Cardiac septum (tissue), 1 donor: ENCODE measurements around the gene CST3. TPM values are rescaled to one million over a fixed set of nuclear protein-coding genes. Genes with fewer than 3 reads are reported as not detected.
"Not testable (repeated sequence)": the region's sequence is repeated elsewhere in the genome, so short reads cannot be mapped to it uniquely, and the experiment has no call there.

Experiments used
- DNase-seq: peaks from one replicate; pipeline ENCODE4 v3.0.0-alpha.2; 2020; ENCODE audit warnings: low spot score
- intact Hi-C: fragments of 100-400 bp; cut with DNase I; formaldehyde crosslinking; loops from one replicate; pipeline ENCODE4 v1.14.0; 2022
- total RNA-seq: library from RNA; stranded (reverse); fragmentation: NEBNext Ultra II Directional; extraction: Animal tissue kit (Norgen Biotek cat#: 25700); gene quantifications from one replicate; pipeline ENCODE4 v1.2.1, GENCODE V29; 2021
- donor health status: DM: no; HTN: no; CAD: no.

The CST3 gene
- total RNA-seq, 1 donor from 2014 or later = 486 TPM

DNA sequence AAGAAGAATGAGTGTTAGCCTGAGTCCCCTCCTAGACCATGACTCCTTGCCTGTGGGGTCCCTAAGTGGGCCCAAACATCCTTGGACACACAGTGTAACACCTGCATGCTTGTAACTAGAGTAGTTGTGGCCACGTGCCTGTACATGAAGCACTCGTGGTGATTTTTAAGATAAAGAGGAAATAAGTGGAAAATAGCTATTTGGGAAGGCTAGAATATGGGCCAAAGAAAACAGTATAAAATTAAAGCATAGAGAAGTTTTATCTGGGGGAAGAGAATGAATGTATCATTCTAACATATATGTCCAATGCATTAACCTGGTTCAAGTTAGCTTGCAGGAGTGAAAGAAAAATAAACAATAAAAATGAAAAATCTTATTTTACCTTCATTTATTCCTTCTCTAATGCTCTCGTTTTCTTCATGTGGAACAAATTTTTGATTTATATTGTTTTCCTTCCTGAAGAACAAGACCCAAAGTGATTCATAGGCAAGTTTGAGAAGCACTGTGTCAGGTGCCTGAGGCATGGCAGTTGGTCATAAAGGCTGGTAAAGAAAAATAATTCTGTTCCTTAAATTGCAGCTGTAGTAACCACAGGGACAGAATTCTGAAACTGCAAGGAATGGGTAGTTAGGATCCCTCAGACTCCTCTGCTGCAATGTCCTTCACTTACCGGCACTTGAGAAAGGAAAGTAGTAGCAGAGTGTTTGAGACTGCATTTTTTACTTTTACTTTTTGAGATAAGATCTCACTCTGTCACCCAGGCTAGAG lies 8.5 kb upstream of the CST3 start:
- intact Hi-C loops = no loop called here

DNA sequence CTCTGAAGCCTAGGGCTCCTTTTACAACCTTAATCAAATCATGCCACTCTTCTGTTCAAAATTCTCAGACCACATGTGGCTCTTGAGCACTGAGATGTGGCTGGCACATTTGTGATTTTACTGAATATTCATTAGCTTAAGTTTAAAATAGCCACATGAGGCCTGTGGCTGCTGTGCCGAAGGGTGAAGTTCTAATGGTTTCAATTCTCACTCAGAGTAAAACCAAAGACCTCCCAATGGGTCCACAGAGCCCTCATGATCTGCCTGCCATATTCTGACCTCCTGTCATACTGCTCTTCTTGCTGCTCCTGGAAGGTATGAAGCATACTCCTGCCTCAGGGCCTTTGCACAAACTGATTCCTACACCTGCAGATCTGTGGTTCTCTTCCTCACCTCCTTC lies 7.8 kb upstream of the CST3 start:
- DNase-seq = peak; percentile 22
- intact Hi-C loops = no loop called here

More for the DNA sequence above, 8.5 kb upstream of the CST3 start:
- peak; percentile 9 for DNase-seq

DNA sequence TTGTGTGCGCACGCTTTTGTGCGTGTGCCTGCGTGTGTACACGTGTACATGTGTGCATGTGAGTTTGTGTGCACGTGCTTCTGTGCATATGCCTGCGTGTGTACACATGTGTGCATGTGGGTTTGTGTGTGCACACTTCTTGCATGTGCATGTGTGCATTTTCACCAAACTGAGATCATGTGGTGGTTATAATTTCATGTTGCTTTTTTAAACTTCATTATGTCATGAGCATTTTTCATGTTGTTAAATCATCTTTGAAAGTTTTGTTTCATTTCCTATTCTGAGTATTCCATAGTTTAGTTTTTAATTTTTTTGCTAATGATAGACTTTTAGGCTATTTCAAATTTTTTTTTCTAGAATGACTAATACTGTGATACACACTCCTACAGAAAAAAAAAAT lies 6.4 kb upstream of the CST3 start:
- peak; percentile 7 for DNase-seq
- intact Hi-C loops = no loop called here

DNA sequence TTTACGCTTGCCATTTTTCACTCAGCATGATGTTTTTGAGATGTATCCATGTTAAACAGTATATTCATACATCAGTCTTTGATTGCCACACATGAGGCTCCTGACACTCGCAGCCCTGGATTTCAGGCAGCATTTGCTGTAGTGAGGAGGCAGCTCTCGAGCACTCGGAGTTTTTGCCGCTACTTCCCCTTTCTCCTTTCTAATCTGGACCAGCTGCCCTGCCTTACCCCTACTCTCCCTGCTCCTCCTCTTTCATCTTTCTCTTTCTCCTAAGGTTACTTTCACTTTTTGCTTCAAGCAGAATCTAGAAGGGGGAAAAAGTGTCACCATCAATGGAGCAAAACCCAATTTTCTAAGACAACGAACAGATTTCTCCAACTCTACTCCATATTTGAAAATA lies 5.9 kb upstream of the CST3 start:
- intact Hi-C loops = no loop called here

DNA sequence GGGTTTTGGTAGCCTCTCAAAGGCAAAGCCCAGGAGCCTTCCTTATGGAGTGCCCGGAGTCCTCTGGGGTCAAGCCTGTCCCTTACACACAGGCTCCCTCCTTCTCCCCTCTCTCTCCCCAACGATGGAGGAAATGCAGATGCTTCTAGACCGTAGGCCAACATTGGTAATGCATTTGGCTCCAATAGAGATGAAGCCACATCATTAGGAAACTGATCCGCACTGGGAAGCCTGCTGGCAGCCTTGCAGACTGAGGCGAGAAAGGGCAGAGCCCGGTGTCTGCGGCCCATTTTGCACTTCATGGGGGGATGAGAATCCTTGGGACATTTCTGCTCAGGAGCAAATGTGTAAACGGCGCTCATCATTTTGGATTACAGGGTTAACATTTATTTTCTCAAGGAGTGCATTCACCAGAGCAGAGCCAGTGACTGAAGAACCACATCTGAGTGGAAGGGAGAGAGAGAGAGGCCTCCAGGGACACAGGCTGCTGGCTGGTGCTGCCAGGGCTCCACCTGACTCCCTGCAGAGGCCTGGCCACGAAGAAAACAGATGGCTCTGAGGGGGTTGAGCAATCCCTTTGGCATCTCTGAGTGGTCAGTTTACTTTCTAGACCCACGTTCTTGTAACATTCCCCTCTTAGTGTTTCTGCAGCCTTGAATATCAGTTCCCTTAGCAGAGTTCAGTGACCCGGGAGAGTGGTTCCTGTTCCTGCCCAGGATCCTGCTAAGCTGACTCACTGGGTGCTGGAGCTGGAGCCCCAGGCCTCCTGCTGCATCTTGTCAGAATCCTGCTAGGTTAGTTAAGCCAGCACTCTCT lies 4.4 kb upstream of the CST3 start:
- DNase-seq = peak; percentile 68
- intact Hi-C loops = no loop called here

More for the DNA sequence above, 5.9 kb upstream of the CST3 start:
- peak; percentile 47 for DNase-seq

DNA sequence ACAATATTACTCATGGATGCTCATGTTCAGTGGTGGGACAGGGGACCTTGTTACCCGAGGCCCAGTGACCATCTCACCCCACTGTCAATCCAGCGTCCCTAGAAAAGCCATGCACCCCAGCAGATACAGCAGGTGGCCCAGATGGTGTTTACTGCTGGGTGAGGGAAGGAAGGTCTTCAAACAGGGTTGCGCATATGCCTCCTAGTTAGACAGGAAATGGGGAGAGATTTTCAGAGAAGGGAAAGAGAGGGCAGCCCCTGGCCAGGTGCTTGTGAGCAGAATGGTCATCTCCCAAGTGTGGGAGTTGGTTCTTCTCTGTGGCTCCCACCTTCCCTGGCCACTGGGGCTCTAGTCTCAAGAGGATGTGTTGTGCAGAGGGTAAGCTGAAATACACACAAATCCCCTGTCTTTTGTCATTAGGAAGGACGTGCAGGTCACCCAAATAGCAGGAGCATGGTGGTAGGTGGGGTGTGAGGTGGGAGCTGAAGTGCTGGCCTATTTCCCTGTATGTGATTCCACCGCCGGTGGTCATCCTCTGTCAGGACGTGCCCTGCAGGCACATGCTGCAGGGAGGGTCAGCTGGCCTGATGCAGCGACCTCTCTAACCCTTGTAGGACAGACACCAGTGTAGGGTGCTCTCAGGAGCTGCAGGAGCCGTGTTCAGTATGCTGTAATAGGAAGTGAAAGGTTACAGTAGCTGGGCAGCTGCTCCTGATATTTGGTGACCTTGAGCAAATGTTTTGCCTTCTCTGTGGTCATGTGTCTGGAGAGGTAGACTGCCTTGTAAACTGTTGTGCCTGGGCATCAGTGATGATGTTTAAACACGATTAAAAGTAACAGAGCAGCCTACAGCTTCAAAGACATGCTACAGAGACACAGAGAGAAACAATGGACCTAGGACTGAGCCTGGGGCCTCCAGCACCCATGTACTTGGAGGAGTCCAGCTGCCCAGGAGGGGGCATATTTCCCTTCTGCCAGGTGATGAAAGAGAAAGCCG lies 3.2 kb upstream of the CST3 start:
- intact Hi-C loops = no loop called here
- DNase-seq = no peak

DNA sequence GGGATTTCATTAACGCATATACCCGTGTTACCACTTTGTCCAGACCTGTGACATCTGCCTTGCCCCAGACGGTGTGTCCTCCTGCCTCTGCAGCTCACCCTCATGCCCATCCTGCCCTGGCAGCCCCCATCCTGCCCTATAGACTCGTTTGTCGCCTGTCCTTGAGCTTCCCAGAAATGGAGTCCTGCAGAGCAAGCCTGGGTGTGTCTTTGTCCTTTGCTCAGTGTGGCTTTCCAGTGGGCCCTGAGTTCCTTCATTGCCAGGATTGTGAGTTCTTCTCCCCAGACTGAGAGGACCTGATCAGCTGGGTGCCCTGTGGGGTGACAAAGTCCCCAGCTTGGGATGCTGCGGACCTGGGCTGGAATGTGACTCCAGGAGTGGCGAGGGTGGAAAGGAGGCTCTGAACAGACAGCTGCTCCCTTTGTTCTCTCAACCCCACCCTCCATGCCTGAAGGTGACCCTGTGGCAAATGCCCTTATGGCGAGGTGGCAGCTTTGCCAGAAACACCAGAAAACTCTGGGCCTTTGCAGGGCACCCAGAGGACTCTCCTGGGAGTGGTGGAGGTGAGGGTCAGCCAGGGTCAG lies 2.4 kb upstream of the CST3 start:
- intact Hi-C loops = no loop called here
- DNase-seq = peak; percentile 24

DNA sequence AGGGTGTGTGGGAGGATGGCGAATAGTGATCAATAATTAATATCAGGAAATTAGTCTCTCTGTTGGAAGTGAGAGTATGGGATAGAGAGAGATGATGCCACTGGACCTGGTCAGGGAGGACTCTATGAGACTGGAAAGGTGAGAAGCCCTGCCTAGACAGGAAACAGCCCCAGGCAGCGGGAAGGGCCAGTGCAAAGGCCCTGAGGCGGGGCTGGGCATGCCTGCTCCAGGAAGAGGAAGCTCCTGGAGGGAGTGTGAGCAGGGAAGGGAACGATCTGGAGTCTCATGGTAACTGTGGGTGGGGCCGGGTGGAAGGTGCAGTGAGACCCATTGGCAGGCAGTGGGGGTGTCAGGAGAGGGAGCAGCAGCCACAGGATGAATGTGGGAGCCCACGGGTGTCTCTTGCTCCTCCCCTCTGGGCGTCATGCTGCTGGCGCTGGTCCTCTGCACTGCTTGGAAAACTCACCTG lies 1.8 kb upstream of the CST3 start:
- no peak for DNase-seq
- intact Hi-C loops = no loop called here

DNA sequence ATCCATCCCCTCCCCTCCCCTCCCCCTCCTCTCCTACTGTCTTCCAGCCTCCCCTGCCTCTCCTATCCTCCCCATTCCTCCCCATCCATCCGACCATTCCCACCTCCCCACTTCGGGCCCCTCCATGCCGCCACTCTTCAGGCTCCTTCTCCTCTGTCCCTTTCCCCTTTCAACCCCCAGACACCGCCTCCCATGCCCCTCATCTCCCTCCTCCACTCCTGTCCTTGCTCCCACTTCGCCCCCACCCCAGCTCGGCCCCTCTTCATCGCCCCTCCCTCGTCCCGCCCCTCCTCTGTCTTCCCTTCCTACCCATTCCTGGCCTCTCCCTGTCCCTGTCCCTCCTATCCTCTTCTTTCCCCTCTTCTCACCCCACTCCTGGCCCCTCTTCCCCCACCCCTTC lies 554 bp upstream of the CST3 start:
- intact Hi-C loops = no loop called here
- no peak for DNase-seq

DNA sequence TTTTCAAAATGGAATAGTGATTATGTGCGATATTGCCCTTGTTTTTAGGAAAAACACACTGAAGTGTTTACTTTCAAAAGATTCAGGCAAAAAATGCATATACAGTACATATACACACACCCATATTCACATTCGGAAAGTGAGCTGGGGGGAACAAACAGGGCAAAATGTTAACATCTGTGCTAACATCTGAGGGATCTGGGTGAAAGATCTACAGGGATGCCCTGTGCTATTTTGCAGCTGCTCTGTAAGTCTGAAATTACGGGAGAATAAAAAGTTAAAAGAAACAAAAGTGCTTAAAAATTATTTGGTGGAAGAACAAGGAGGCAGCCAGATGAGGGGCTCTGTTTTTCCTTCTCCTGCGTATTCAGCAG lies 860 bp downstream of the CST3 start:
- intact Hi-C loops = no loop called here
- DNase-seq = no peak

DNA sequence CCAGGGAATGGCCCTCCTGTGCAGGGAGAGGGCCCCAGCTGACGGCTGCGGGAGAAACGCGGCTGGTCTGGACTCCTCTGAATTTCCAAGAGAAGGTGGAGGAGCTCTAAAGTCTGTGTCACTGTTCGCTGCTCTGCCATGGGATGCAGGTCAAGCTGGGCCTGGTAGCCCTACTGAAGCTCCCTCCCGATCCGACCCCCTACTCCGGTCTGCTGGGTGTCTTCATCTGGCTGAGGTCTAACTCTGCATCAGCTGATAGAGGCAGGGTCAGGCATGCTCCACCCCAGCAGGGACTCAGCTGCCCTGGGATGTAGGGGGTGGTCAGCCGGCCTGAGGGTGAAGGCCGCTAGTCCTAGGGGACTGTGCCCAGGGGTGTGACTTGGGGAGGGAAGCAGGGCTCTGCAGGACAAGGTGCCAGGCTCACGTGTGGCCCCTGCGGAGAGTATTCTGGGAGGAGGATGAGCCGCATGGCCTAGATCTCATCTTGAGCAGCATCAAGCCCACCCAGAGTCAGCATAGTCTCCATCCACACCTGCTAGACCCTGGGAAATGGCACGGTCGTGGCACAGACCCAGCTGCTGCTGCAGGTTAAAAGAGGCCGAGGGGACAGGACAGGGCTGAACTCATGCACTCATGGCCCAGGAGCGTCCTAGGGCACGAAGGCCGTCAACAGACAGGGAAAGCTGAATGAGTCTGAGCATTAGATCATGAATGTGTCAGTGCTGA lies 1.4 kb downstream of the CST3 start:
- intact Hi-C loops = no loop called here
- DNase-seq = no peak

DNA sequence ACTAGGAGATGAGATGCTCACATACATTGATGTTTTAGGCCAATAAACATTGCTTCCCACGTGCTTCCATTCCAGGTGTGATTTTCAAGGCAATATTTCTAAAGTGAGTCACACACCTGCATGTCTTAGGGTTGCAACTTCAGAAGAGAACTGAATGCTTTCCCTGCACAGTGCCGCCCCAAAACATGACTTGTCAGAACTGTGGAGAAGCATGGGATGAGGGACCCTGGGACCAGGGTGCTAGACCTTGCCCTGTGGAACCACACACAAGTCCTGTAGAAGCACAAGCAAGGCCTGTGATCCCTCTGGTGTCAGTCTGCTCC lies 2.0 kb downstream of the CST3 start:
- DNase-seq, intact Hi-C loops: not testable (repeated sequence)

DNA sequence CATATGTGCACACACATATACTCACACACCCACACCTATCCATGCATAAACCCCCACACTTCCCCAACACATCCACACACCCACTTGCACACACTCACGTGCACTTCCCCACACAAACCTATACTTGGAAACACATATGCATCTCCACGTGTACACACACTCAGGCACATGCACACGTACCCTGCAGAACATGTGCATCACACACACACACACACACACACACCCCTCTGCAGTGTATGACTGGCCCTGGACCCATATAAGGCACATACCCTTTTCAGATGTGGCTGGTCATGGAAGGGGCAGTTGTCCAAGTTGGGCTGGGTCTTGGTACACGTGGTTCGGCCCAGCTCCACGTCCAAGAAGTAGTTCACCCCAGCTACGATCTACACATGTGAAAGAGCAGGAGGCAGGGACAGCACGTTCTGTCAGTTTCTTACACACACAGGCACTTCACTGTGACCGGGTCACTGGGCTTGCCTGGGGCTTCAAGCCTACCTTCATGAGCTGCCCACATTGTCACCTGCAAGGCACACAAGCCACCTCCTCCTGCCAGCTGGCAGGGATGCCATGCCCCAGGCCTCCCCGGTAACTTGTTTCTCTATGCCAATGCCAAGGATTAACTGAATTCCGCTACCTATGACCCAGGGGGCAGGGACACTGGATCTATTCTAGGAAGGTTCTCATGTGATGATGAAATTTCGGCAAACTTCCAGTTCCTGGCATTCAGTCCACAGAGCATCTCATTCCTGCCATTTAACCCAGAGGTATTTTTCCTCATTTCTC lies 2.6 kb downstream of the CST3 start:
- intact Hi-C loops = no loop called here
- DNase-seq = no peak

DNA sequence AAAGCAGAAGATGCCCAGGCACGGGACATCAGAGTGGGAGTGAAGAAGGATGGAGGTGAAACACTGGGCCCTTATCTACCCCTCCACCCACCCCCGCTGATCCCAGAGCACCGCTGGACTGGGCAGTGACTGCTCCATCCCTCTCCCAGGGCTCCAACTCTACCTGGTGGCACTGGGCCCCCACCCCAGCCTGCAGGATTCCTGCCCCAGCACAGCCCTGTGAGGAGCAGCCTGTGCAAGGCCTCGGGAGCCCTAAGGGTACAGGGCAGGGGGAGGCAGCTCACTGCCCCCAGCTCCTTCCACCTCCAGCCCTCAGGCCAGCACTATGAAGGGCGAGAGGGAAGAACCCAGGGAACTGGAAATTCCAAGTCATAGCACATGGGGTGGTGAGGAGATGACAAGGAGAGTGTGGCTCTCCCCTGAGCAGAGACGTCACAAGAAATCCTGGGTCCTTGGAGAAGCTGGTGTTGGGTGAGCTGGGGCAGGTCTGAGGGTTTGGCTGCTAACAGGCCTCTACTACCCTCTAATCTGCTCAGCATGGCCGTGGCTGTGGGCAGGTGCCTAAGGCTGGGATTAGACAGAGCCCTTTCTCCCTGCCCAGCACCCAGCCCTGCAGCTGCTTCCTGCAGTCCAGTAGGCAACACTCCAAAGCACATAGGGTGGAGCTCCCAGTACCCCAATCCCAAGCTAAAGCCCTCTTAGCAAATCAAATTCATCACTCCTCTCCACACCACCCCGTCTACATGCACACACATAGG lies 3.5 kb downstream of the CST3 start:
- DNase-seq = no peak
- intact Hi-C loops = no loop called here

DNA sequence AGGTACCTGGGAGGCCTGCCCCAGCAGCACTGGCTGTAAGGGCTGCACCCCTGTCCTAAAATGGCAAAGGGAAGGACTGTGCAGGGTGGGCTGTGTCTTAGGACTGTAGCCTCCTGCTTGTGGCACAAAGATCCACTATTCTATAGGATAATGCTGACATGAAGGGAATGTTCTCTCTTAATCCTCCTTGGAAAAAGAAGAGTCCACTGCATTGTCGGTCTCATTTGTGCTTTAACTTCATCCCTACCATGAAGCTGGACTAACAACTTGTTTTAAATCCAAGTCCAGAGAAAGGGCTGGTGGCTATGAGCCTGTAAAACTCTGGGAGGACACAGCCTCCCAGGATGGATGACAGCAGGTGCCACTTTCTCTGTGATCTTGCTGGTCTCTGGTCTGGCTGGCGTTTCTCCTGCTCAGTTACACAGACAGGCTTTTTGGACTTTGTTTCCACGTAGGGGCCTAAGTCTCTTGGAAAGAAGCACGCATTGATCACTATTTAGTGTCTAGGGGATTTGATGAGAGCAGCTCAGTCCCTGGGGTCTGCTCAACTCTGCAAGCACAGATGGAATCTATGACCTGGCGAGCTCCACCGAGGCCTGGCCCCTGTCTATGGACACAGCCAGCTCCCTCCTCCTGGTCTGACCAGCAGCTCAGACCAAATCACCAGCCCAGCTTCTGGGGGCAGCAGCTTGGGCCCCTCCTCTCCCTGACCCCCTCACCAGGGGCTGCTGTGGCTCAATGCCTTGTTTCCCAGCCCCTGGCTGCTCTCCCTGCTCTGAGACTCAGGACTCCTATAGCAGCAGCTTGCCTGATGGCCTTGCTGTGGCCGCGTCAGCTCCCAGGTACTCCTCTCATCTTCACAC lies 4.8 kb downstream of the CST3 start:
- intact Hi-C loops = no loop called here
- no peak for DNase-seq

DNA sequence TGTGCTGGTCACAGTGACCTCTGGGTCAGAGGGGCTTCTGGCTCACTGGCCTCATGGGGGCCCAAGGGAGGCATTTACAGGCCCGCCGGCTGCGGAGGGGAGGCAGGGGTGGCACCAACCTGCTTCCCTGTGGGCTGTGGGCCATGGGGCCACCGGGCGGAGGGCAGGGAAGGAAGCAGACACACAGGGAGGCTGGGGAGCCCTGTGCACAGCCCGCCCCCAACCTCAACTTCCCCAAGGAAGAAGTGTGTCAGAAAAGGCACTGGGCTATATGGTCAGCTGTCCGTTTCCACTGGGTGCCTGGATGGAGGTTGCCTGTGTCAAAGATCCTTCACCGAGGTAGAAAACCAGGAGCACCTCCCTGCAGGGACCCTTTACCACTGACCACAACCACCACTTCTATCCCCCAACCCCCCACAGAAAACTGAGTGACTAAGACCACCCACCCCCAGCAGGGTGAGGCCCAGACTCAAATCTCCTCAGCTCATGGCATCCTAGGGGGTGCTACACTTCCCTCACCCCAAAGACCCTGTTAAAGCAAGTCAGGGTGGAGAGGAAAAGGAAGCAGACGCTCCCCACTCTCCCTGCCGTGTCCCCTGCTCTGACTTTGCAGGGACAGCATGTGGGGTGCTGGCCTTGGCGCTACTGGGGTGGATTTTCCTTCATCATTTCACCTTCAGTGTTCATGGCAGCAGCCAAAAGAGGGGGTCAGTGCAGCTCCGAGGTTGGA lies 5.6 kb downstream of the CST3 start:
- no peak for DNase-seq
- intact Hi-C loops = no loop called here
